GM19468 (cell line): ENCODE results near the gene EPC2.
A peak's percentile ranks its signal among the peaks of the same experiment; 100 is the strongest.
"Not testable (repeated sequence)": the region's sequence is repeated elsewhere in the genome, so short reads cannot be mapped to it uniquely, and the experiment has no call there.

ENCODE experiments used
- ATAC-seq: cut with Tn5 transposase; IDR thresholded peaks from one replicate; pipeline ENCODE4 v1.9.1; 2021; ENCODE audit warnings: mild to moderate bottlenecking, moderate library complexity, moderate number of reproducible peaks; ENCODE audit not compliant: unreplicated experiment; ENCODE audit errors: extremely low read depth

Gene EPC2

GRCh38 chr2:148634749-148635148, 9.8 kb upstream of the EPC2 start:
- ATAC-seq, result no peak

- ATAC-seq, result no peak
These were observed 6.0 kb upstream of the EPC2 start for GRCh38 chr2:148638543-148638942.

GRCh38 chr2:148640767-148641166, 3.8 kb upstream of the EPC2 start:
- ATAC-seq, result no peak

GRCh38 chr2:148642112-148642744, 2.3 kb upstream of the EPC2 start:
- no peak for ATAC-seq

- ATAC-seq, result no peak
These were observed 1.6 kb upstream of the EPC2 start for GRCh38 chr2:148642891-148643416.

GRCh38 chr2:148643421-148643820, 1.1 kb upstream of the EPC2 start:
- ATAC-seq, result no peak

- peak; percentile 28 for ATAC-seq
These were observed 460 bp downstream of the EPC2 start for GRCh38 chr2:148644883-148645538.

GRCh38 chr2:148645539-148646230, 1.1 kb downstream of the EPC2 start:
- ATAC-seq, result no peak

- ATAC-seq, result peak; percentile 44
These were observed 1.6 kb downstream of the EPC2 start for GRCh38 chr2:148646231-148646559.

- ATAC-seq, result not testable (repeated sequence)
These were observed 3.2 kb downstream of the EPC2 start for GRCh38 chr2:148647711-148648110.

- ATAC-seq, result no peak
These were observed 5.4 kb downstream of the EPC2 start for GRCh38 chr2:148649936-148650335.

GRCh38 chr2:148650881-148651280, 6.3 kb downstream of the EPC2 start:
- no peak for ATAC-seq

GRCh38 chr2:148651972-148652371, 7.4 kb downstream of the EPC2 start:
- ATAC-seq, result no peak

GRCh38 chr2:148653437-148653836, 8.9 kb downstream of the EPC2 start:
- peak; percentile 88 for ATAC-seq

GRCh38 chr2:148654435-148654834, 9.9 kb downstream of the EPC2 start:
- ATAC-seq, result no peak

- ATAC-seq, result no peak
These were observed 12.0 kb downstream of the EPC2 start for GRCh38 chr2:148656516-148656915.

GRCh38 chr2:148658807-148659722, 14.5 kb downstream of the EPC2 start:
- ATAC-seq, result peak; percentile 83

GRCh38 chr2:148660999-148661398, 16.4 kb downstream of the EPC2 start:
- no peak for ATAC-seq

GRCh38 chr2:148662332-148662731, 17.8 kb downstream of the EPC2 start:
- not testable (repeated sequence) for ATAC-seq

GRCh38 chr2:148664229-148664628, 19.7 kb downstream of the EPC2 start:
- no peak for ATAC-seq
